ENCODE measurements around the gene SH3GLB1.
"Not testable (repeated sequence)": the region's sequence is repeated elsewhere in the genome, so short reads cannot be mapped to it uniquely, and the experiment has no call there.

The SH3GLB1 gene

DNA sequence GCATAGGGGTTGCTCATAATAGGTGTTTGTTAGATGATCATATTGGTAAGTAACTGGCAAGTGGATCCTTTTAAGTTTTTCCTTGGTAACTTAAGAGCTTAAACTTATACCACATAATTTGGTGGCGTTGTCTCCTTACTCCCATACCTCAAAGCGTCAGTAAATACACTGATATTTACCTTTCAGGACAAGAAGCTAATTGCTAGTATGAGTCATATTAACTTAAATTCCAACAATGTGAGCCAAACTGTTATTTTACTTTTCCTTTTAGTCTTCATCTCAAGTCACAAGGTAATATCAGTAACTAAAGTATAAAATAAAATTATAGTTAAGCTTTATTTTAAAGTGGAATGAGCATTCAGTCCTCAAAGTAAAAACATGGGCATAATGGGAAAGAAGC, 9.0 kb upstream of the SH3GLB1 start:
- no peak overlapping the region for H3K27ac ChIP-seq (ENCODE audit: poor library complexity, severe bottlenecking)
- H3K4me3 ChIP-seq (ENCODE audit: severe bottlenecking): no peak overlapping the region
- H3K4me1 ChIP-seq (ENCODE audit: insufficient read depth, poor library complexity, severe bottlenecking): peaks cover 17% of the 10 kb centered on the region
- ATAC-seq (ENCODE audit: low read depth): peak; percentile 45; the same call in 1 of the 3 replicates
- no peak for DNase-seq (ENCODE audit: low spot score)
- no peaks in the 10 kb centered on the region for H3K36me3 ChIP-seq (ENCODE audit: low read depth)
- no peaks in the 10 kb centered on the region for H3K9me3 ChIP-seq (ENCODE audit: severe bottlenecking)
- H3K27me3 ChIP-seq (ENCODE audit: insufficient read depth, poor library complexity, severe bottlenecking): no peaks in the 10 kb centered on the region
- TF ChIP-seq, protein P1, sequence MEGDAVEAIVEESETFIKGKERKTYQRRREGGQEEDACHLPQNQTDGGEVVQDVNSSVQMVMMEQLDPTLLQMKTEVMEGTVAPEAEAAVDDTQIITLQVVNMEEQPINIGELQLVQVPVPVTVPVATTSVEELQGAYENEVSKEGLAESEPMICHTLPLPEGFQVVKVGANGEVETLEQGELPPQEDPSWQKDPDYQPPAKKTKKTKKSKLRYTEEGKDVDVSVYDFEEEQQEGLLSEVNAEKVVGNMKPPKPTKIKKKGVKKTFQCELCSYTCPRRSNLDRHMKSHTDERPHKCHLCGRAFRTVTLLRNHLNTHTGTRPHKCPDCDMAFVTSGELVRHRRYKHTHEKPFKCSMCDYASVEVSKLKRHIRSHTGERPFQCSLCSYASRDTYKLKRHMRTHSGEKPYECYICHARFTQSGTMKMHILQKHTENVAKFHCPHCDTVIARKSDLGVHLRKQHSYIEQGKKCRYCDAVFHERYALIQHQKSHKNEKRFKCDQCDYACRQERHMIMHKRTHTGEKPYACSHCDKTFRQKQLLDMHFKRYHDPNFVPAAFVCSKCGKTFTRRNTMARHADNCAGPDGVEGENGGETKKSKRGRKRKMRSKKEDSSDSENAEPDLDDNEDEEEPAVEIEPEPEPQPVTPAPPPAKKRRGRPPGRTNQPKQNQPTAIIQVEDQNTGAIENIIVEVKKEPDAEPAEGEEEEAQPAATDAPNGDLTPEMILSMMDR (IDR thresholded peaks at IDR 0.05; ENCODE audit: poor library complexity, severe bottlenecking): no peak

- Histone ChIP-seq H3K4me1 (ENCODE audit: insufficient read depth, poor library complexity, severe bottlenecking) (peaks cover 17% of the 10 kb centered on the region), H3K27me3 (ENCODE audit: insufficient read depth, poor library complexity, severe bottlenecking) (no peaks in the 10 kb centered on the region), H3K27ac (ENCODE audit: poor library complexity, severe bottlenecking) (no peak overlapping the region), H3K36me3 (ENCODE audit: low read depth) (no peaks in the 10 kb centered on the region), H3K9me3 (ENCODE audit: severe bottlenecking) (no peaks in the 10 kb centered on the region), H3K4me3 (ENCODE audit: severe bottlenecking) (no peak overlapping the region)
- TF ChIP-seq, protein P1 (IDR thresholded peaks at IDR 0.05; ENCODE audit: poor library complexity, severe bottlenecking): no peak
- no peak for DNase-seq (ENCODE audit: low spot score)
- ATAC-seq (ENCODE audit: low read depth): no peak
These were observed 7.9 kb upstream of the SH3GLB1 start for GRCh38 chr1:86696522-86696921.

DNA sequence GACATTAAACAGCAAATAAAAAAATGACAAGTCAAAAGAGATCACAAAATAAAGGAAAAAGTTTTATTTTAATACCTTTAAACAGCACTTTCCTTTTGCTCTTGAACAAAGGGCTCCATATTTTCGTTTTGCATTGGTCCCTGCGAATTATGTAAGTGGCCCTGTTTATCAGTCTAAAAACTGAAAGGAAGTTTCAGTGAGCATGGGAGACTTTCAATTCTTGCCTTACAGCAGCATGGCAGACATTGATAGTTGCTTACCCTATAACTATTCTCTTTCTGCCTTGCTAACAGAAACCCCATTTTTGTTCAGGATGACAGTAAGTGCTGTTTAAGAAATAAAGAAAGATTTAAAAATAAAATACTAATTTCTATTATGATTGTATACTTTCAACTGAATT, 5.2 kb upstream of the SH3GLB1 start:
- no peak for ATAC-seq (ENCODE audit: low read depth)
- TF ChIP-seq, protein P1 (IDR thresholded peaks at IDR 0.05; ENCODE audit: poor library complexity, severe bottlenecking): no peak
- no peak for DNase-seq (ENCODE audit: low spot score)

GRCh38 chr1:86701731-86702130, 2.6 kb upstream of the SH3GLB1 start:
- Histone ChIP-seq H3K4me3 (ENCODE audit: severe bottlenecking) (no peak overlapping the region), H3K9me3 (ENCODE audit: severe bottlenecking) (no peaks in the 10 kb centered on the region), H3K36me3 (ENCODE audit: low read depth) (peaks cover 4% of the 10 kb centered on the region; the same call in 1 of the 2 replicates), H3K27me3 (ENCODE audit: insufficient read depth, poor library complexity, severe bottlenecking) (no peaks in the 10 kb centered on the region), H3K4me1 (ENCODE audit: insufficient read depth, poor library complexity, severe bottlenecking) (peaks cover 6% of the 10 kb centered on the region), H3K27ac (ENCODE audit: poor library complexity, severe bottlenecking) (no peak overlapping the region)
- TF ChIP-seq, protein P1 (IDR thresholded peaks at IDR 0.05; ENCODE audit: poor library complexity, severe bottlenecking): no peak
- DNase-seq (ENCODE audit: low spot score): no peak
- ATAC-seq (ENCODE audit: low read depth): no peak

More for the DNA sequence above, 5.2 kb upstream of the SH3GLB1 start:
- Histone ChIP-seq H3K9me3 (ENCODE audit: severe bottlenecking) (no peaks in the 10 kb centered on the region), H3K27ac (ENCODE audit: poor library complexity, severe bottlenecking) (no peak overlapping the region), H3K27me3 (ENCODE audit: insufficient read depth, poor library complexity, severe bottlenecking) (no peaks in the 10 kb centered on the region), H3K4me1 (ENCODE audit: insufficient read depth, poor library complexity, severe bottlenecking) (peaks cover 17% of the 10 kb centered on the region), H3K4me3 (ENCODE audit: severe bottlenecking) (no peak overlapping the region), H3K36me3 (ENCODE audit: low read depth) (no peaks in the 10 kb centered on the region)

DNA sequence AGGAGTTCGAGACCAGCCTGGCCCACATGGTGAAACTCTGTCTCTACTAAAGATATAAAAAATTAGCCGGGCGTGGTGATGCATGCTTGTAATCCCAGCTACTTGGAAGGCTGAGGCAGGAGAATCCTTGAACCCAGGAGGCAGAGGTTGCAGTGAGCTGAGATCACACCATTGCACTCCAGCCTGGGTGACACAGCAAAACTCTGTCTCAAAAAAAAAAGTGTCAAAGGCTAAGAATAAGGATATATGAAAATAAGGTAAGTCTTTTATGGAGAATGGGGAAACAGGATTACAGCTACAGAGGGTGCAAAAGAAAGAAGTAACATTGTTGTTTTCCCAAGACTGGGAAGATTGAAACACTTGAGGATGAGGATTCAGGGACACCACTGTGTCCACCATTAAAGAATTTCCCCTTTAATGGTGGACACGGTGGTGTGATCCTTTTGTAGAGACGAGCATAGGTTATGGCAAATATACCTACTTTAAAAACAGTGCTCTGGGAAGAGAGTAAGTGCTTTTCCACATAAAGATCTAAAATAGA, 1.4 kb upstream of the SH3GLB1 start:
- not testable (repeated sequence) for DNase-seq (ENCODE audit: low spot score)

More for the DNA sequence above, 1.4 kb upstream of the SH3GLB1 start:
- H3K4me3 ChIP-seq (ENCODE audit: severe bottlenecking); H3K9me3 ChIP-seq (ENCODE audit: severe bottlenecking); H3K27me3 ChIP-seq (ENCODE audit: insufficient read depth, poor library complexity, severe bottlenecking); H3K27ac ChIP-seq (ENCODE audit: poor library complexity, severe bottlenecking); H3K4me1 ChIP-seq (ENCODE audit: insufficient read depth, poor library complexity, severe bottlenecking); ATAC-seq (ENCODE audit: low read depth): not testable (repeated sequence)
- H3K36me3 ChIP-seq (ENCODE audit: low read depth): peaks cover 14% of the 10 kb centered on the region; the same call in 1 of the 2 replicates
